GM18498 (cell line): ENCODE measurements around the gene CD40.
A peak's percentile ranks its signal among the peaks of the same experiment; 100 is the strongest.

ENCODE experiments used
- ATAC-seq: cut with Tn5 transposase; IDR thresholded peaks from one replicate; pipeline ENCODE4 v1.9.1; 2021; ENCODE audit warnings: mild to moderate bottlenecking, moderate library complexity; ENCODE audit not compliant: unreplicated experiment

The CD40 gene

DNA sequence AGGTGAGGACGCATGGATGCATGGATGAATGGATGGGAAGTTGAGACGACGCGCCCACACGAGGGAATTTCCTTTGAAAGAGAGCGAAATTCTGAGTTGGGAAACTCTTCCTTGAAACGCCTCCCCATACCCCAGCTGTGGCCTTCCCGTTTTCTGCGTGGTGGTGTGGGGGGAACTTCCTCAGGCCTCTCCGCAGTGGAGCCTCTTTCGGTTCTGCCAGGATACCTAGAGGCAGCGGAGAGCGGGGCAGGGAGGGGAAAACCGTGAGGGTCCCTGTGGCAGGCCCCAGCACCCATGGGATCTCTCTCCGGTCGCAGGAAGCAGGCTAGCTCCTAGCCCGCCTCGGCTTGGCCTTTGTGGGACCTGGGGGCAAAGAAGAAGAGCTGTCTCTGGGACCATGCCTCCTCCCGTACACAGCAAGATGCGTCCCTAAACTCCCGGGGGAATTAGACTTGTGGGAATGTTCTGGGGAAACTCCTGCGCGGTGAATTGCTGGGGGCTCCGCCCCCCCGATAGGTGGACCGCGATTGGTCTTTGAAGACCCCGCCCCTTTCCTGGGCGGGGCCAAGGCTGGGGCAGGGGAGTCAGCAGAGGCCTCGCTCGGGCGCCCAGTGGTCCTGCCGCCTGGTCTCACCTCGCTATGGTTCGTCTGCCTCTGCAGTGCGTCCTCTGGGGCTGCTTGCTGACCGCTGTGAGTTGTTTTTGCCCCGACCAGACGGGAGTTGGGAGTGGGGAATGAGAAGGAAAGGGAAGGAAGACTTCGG lies at the start of gene CD40:
Gene CD40, plus strand, starts transcription at position 611 of the 764 bp plus-strand sequence. Its CDS starts 30 bp downstream, at position 641.
- ATAC-seq, result peak; percentile 83

DNA sequence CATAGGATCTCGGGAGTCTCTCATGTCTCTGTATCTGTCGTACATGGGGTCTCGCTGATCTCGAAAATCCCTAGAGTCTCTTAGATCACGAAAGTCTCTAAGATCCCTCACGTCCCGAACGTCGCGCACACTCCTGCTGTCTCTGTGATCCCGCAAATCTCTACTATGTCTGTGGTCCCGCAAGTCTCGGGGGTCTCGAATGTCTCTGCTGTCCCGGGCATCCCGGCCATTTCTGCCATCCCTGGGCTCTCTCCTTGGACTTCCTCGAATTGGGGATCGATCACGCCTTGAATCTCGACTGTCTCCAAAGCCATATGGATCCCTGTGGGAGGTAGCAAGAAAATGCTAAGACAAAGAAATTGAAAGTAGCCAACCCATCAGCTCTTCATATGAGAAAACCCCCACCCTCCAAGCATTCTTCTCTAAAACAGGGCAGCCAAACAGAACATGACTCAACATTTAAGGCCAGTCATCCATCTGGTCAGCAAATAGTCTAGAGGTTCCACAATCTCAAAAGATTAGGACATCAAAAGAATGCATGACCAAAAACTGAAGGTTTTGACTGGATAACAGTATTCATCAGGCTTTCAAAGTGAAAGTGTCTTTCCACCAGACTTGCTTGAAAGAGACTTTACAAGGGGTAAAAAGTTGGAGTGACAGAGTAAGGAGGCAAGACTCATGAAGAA lies 47.8 kb upstream of the CD40 start:
- ATAC-seq, result no peak

DNA sequence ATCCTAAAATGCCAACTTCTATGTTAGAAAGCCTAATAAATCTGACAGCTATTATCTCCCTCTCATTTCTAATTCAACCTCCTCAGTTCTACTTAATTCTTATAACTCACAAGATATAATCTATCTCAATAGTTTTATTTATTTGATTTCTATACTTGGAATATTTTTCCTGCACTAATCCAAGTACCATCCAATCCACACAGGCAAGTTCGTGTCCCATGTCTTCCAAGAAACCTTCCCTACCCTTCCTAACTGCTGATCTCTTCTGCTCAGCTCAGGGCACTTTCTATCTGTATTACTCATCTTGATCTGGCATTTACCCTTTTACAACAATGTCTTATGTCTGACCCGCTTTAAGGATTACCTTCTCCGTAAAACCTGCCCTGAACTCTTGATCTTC lies 46.5 kb upstream of the CD40 start:
- no peak for ATAC-seq

DNA sequence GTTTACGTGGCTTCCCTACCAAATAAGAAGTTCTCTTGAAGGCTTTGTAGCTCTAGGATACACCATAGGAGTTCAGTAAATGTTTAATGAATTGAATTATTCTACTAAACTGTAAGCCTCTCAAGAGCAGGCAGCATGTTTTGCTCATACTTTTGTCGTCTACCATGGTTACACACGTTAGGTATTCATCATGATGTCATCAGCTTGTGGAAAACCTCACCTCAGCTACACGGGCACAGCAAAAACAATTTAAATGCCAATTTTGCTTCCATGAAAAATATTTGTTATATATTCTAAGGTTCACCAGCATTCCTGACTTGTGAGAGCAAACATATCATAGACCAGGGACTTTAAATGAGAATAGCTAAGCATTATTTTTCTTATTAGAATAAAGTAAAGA lies 45.1 kb upstream of the CD40 start:
- no peak for ATAC-seq

DNA sequence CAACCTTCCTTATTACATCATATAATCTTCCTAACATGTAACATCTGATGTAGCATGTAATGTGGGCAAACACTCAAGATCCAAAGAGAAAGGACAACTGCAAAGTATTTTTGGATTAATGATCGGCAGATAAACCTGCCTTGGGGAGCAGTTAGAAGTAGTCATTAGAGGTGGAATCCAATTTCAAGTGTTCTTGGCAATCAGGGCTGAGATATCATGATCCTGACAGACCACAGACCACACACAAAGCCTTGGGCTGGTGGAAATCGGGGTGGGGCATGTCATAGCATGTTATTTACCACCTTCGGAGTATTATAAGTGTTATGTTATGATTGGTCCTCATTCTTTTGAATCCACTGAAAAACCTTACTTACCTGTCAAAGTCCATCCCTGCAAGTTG lies 44.7 kb upstream of the CD40 start:
- no peak for ATAC-seq

DNA sequence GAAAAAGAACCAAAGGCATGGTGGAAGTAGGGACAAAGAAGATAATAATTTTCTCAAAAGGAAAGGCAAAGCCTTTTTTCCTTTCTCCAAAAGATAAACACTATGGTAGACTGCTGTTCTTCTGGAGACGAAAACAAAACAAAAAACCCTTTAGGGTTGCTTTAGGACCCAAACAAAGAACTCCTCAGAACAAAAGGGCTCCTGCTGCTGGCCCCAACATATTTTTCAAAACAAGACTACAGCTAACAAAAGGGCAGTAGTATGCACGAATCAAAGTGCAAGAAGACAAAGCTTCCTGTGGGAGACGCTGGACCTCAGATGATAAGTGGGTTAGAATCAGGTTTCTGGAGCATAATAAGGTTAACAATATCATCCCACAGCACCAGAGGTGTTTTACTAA lies 44.1 kb upstream of the CD40 start:
- ATAC-seq, result no peak

DNA sequence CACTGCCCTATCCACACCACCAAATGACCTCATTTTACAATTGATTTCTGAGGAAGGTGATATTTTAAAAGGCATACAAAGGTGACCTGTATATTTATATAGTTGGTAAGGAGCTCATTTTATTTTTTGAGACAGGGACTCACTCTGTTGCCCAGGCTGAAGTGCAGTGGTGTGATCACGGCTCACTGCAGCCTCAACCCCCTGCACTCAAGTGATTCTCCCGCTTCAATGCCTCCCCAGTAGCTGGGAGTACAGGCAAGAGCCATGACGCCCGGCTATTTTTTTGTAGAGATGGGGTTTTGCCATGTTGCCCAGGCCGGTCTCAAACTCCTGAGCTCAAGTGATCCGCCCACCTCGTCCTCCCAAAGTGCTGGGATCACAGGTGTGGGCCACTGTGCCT lies 41.3 kb upstream of the CD40 start:
- no peak for ATAC-seq

DNA sequence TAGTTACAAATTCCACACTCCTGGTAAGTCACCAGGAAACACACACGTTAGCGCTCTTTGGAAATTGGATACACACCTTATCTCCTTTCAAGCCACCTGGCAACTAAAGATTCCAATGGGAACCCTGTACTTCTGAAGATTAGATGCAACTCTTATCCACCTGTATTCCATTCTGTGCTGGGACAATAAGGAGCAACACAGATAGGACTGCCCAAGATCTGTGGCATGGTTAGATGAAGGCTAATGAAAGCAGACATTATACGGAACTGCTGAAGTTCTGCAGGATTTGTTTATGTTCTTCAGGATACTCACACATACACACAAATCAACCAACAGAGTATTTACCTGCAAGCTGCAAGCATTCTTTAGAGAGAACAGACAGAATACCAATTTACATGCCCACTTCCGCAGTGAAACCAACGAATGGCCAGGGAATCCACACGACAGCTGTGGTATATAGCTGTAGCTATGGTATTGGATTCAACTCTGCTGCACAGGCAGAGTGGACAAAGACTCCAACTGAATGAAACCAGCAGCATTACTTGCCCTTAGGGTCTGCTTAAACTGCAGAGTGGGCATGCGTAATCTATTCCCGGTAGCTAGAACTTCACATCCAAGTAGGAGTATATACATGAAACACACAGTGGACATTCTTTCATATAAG lies 40.3 kb upstream of the CD40 start:
- no peak for ATAC-seq

DNA sequence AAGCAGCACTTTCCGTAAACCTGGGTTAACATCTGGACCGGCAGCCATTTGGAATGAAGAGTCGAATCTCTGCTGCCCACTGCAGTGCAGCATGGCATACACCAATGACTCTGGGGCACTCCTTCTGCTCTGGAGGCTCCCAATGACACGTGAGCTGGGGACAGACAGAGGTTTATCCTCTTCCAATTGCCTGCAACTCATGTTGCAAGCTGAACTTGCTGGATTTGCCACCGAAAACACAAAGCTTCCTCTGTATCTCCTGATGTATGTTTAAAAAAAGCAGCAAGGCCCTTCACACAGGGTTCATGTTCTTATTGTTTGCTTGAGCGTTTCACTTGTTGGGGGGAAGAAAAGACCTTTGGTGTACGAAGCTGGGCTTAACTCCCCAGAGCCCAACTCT lies 39.2 kb upstream of the CD40 start:
- no peak for ATAC-seq

DNA sequence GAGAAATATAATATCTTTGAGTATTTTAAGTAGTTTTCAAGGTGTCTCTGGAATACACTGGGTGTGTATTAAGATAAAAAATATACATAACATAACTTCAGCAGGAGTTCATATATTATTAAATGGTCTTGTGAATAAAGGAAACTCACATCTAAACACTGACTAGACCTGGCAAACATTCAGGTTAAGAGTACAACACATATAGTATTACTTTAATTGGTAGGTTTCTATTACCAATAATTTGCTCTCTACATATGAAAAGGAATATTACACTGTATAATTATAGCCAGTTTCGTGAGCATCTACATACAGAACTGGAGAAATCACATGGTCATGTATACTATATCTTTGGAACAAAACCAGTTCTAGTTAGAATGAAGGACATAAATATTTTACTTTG lies 37.0 kb upstream of the CD40 start:
- no peak for ATAC-seq

DNA sequence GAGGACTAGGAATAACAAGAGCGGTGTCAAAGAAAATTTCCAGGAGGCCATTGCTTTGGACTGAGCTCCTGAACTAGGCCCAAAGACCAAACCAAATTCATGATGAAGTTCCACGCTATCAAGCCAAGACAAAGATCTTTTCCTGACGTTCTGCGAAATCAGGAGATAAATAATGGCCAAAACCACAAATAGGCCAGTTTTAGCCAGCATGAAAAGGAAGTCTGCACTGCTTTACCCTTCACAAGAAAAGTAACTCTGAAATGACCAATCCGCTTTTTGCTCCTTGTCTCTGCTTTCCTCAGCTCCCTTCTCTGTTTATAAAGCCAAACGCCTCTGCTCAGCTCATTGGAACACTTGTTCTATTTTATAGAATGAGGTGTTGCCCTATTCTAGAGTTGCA lies 35.0 kb upstream of the CD40 start:
- ATAC-seq, result no peak

DNA sequence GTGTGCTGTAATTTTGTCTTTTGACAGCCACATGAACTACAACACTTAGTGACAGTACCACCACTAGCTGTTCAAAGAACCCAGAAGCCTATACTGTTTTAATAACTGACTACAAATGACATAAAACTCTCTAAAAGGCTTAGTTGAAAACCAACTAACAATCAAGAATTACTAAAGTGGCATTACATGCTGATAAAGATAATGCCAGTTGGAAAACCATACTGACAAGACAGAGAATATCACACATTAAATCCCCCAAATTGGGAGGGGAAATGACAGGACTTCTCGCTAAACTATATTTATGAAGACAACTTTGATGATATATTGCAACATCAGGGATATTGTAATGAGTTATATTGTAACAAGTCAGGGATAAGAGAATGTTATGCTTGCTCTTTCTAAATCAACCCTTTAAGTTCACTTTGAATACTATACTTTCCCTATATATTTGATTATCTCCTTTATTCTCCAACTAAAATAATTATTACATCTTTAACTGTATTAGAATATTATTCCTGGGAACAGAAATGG lies 34.5 kb upstream of the CD40 start:
- no peak for ATAC-seq

DNA sequence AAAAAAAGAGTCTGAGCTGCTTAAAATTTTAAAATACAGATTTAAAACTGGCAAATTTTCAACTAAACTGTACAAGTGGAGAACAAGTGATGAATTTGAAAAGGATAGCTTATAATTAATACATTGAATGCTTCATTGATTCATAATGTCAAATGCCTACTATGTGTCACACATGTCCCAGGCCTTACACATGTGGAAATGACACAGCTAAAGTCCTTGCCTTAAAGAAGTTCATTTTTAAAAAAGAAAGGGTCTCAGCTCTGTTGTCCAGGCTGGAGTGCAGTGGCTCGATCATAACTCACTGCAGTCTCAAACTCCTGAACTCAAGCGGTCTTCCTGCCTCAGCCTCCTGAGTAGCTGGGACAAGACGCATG lies 33.3 kb upstream of the CD40 start:
- ATAC-seq, result no peak

DNA sequence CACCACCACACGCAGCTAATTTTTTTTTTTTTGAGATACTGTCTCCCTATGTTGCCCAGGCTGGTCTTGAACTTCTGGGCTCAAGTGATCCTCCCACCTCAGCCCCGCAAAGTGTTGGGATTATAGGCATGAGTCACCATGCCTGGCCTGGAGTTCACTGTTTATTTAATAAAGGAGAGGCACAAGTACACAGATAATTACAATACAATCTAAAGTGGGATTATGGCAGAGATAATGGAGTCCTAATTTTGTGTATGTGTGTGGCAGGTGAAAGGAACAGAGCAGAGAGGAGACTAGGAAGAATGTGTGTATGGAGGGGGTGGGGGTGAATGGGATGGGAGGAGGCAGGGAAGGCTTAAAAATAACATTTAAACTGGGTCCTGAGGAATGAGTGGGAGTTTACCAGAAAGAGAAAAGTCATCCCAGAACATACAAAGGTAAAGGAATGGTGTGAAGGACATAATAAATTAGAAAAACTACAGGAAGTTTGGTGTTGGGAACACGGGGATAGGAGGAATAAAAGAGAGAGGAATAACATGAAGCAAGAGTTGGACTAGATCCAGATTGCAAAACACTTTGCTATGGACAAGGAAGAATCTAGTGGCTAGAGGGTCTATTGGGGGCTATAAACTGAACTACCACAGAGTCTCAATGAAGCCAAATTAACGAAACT lies 32.8 kb upstream of the CD40 start:
- no peak for ATAC-seq

DNA sequence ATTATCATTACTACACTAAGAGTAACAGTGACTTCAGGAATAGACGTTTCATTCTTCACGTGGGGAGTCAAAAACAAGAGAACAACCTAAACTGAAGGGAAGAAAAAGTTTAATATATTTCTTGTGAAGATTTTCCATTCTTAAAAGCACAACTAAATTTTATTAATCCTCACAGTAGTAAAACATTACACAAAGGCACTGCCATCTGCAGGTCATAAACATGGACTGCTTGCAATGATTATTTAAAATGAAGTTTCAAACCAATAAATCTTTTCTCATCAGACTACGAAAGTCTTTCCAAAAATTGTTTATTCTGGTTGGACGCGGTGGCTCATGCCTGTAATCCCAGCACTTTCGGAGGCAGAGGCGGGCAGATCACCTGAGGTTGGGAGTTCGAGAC lies 31.0 kb upstream of the CD40 start:
- no peak for ATAC-seq

DNA sequence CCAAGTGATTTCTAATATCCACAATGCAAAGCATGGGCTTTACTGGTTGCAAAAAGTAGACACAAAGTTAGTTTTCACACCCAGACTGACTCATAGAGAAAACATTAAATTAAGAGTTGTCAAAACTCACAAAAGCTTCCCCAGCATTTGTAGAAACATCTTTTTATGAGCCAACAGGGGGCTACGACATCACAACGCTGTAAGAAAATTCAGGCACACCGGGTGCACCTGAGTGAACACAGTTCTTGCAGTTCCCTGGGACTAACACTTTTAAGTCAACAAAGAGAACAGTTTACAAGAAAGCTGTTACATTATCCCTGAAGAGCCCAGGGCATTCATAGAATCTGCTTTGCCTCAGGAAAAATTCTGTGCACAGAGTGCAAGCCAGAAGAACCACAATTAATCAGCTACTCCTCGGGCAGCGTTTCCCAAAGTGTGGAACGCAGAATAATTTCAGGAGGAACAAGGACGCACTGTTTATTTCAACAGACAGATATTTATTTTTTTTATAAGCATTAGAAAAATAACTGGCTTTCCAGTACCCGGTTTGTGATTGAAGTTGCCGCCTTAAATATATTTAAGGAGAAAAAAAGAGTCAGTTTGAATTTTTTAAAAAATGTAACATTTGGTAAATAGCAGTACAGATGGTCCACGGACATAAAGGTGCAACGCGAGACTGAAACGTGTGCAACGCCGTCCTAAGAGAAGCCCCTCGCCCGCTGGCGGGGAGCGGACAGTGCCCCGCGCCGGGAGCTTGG lies 29.5 kb upstream of the CD40 start:
- no peak for ATAC-seq

DNA sequence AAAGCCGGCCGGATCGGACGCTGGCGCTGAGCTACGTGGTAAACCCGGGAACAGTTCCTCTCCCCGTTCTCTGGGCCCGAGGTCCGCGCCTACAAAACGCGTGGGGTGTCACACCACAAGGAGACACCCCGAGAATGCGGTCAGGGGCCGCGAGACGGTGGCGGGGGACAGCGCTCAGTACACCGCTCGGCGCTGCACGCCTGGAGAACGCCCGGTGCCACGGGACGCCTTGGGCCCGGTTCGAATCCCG lies 29.0 kb upstream of the CD40 start:
- ATAC-seq, result peak; percentile 38

DNA sequence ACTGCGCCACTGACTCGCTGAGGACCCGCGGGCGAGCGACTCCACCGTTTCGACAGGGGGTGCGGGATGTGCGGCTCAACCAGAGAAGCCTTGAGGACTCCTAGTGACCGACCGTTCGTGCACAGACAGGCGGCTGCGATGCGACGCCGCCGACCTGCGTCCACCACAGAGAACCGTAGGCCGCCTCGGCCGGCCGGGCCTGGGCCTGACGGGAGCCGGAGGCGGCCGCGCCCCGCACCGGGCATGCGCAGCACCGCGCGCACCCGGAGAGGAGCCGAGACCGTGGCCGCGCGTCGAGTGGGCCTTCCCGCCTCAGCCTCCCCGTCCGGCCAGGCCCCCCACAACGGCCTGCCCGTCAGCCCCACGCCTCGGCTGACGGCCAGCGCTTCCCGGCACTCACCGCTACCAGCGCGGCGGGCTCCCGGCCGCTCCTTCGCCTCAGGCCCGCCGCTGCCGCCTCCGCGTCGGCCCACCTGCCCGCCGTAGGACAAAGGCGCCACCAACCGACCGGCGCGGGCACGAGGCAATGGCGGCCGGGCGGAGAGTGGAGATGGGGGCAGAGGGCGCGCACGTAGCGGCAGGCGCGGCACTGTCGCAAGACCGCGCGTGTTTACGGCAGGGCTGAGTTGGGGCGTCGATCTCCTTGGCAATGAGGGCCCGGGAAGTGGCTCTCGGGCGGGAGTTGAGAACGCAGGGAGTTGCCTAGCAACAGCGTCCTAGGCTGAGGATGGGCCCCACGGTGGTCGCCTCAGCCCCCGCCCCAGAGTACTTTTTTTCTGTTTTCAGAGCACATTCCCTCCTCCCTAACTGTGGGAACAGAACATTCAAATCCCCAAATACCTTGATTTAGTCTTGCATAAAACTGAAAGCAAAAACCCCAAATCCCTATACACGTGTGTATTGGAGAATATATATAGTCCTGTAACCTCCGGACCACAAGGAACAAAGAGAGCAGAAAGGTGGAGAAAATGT lies 28.4 kb upstream of the CD40 start, which contains the start of gene NCOA5:
Gene NCOA5, minus strand, starts transcription at position 546 of the 972 bp plus-strand sequence. CDS start 10,538 bp downstream, outside the sequence.
- ATAC-seq, result peak; percentile 82
